OCI-M2 (cell line): ENCODE data around the gene CRAMP1.

Experiments used
- DNase-seq: peaks from one replicate; lab custom pipeline; 2025; ENCODE audit not compliant: unreplicated experiment; lab: John Stamatoyannopoulos, UW

The CRAMP1 gene

GRCh38 chr16:1631931-1632637, 19.9 kb downstream of the CRAMP1 start:
- no peak for DNase-seq

DNA sequence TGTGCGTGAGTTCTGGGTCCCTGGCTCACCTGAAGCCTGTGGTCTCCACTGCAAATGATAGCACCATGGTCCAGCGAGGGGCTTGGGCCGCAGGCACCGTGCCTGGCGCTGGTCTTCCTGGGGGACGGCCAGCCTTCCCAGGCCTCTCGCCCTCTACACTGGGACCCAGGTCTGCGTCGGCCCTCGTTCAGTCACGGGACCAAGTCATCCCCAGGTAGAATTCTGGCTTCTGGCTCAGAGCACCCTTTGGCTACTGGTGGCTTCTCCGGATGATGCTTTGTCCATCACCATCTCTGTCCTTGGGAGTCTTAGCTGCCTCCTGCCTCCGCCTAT, 20.4 kb downstream of the CRAMP1 start:
- DNase-seq, result no peak

GRCh38 chr16:1633310-1633709, 21.1 kb downstream of the CRAMP1 start:
- no peak for DNase-seq

GRCh38 chr16:1634541-1634940, 22.4 kb downstream of the CRAMP1 start:
- DNase-seq, result no peak

GRCh38 chr16:1635070-1635469, 22.9 kb downstream of the CRAMP1 start:
- DNase-seq, result no peak

DNA sequence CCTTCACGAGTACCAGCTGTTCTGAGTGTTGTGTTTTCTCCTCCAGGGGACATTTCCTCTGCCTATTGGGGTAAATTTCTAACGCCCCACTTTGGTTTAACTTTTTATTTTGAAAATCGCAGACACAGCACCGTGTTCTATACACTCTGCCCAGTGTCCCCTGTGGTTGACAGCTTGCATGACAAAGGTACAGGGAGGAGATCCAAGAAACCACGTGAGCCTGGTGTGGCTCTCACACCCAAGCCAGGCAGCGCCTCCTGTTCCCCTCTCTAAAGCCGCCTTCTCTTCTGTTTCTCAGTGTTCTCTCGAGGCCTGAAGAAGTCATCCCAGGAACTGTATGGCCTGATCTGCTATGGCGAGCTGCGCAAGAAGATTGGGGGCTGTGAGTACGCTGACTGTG, 25.4 kb downstream of the CRAMP1 start:
- no peak for DNase-seq

- DNase-seq, result no peak
Observed at GRCh38 chr16:1638757-1639156, 26.6 kb downstream of the CRAMP1 start.

GRCh38 chr16:1639282-1639681, 27.1 kb downstream of the CRAMP1 start:
- no peak for DNase-seq

DNA sequence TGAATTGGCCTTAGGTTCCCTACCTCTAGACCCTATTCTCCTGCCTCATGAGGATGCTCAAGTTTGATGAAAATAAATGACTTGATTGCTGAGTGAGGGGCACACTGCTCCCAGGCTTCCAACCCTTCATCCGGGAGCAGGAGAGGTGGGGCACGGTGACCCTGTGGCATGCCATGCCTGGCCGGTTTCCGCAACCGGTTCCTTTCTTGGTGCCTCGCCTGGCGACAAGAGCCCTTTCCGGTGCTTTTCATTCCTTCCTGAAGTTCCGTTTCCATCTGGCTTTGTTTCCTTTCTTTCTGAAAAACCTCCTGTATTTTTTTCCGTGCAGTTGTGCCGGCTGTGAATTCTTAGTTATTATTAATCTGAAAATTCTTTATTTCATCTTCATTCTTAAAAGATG, 27.7 kb downstream of the CRAMP1 start:
- no peak for DNase-seq

- DNase-seq, result no peak
Observed at GRCh38 chr16:1640261-1640941, 28.2 kb downstream of the CRAMP1 start.

- no peak for DNase-seq
Observed at GRCh38 chr16:1641261-1641660, 29.1 kb downstream of the CRAMP1 start.

DNA sequence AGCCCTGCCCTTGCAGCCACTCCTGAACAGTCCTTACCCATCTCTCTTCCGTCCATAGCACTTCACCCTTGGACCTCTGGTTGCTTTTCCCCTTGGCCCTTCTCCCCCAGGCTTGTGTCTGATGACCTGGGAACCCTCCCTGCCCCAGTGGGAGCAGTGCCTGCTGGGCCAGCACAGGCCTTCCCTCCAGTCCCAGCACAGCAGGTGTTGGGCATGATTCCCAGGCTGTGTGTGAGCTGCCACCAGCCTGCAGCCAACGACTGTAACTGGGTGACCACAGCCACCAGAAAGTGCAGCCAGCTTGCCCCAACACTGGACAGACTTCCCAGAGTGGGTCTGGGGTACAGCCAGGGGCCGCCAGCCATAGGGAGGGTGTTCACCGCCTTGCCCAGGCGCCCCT, 30.0 kb downstream of the CRAMP1 start:
- DNase-seq, result no peak

- DNase-seq, result no peak
Observed at GRCh38 chr16:1642753-1643152, 30.6 kb downstream of the CRAMP1 start.

DNA sequence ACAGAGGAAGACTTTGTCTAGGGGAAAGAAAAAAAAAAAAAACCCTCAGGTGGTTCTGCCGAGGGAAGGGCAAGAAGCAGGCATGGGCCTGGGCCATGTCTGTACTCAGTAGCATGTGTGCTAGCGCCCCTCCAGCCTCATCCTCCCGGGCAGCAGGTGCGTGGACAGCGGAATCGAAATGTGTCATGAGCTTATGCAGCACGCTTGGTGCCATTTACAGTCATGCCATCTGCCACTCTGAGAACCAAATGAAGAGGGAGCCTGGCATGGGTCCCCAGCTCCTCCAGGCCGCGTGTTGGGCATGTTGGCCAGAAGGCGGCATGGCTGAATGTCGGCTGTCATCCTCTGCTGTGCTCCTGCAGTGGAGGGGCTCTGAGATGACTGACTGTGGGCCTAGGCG, 31.4 kb downstream of the CRAMP1 start:
- DNase-seq, result no peak

DNA sequence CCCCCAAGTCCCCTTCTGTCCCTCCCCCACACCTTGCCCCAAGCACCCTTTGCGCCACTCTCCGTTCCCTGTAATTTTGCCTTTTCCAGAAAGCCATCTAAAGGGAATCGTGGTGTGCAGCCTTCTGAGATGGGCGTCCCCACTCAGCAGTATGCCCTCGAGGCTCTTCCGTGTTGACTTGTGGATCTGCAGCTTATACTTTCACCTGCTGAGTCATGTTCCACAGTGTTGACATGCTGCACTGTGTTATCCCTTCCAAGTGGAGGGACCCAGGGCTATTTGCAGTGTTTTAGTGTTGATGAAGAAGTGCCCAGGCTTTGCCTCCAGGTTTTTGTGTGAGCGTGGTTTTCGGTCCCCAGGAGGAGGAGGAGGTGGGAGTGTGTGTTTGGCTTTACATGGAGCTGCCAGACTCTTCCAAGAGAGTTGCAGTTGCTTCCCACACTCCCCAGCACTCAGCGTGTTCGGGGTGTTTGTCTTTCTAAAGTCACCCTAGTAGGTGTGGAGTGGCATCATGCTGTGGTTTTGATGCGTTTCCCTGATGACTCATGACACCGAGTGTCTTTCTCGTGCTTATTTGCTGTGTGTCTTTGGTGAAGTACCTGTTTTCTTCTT, 33.9 kb downstream of the CRAMP1 start:
- no peak for DNase-seq

DNA sequence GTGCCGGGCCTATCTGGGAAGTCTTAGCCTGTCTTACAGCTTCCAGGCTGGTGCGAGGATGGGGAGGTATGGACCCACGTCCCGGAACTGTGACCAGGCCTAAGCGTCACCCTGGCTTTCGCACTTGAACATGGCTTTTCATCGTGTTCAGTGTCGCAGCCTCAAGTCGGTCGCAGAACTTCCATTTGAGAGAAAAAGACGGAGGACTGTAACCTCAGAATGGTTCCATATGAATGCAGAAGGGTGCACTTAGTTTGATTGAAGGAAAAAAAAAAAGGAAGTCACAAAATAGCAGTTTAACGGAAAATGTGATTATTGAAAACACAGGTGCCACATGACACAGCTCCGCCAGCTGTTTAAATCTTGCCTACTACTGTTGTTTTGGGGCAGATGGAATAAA, 35.7 kb downstream of the CRAMP1 start:
- DNase-seq, result no peak

GRCh38 chr16:1650131-1650530, 38.0 kb downstream of the CRAMP1 start:
- no peak for DNase-seq

GRCh38 chr16:1651094-1651973, 39.2 kb downstream of the CRAMP1 start:
- no peak for DNase-seq

GRCh38 chr16:1651974-1652312, 39.8 kb downstream of the CRAMP1 start:
- DNase-seq, result no peak

GRCh38 chr16:1653023-1653422, 40.9 kb downstream of the CRAMP1 start:
- DNase-seq, result no peak

- no peak for DNase-seq
Observed at GRCh38 chr16:1654505-1655268, 42.5 kb downstream of the CRAMP1 start.
